Neural crest cell (in vitro differentiated cells): Measurements from ENCODE around the gene CFAP54. TPM values are rescaled to one million over a fixed set of nuclear protein-coding genes. Genes with fewer than 3 reads are reported as not detected.

Experiments
- DNase-seq: peaks from one replicate; pipeline ENCODE4 v3.0.0; 2021; ENCODE audit warnings: low read depth, mixed read lengths, low spot score
- H3K27ac Mint-ChIP-seq: one replicate; pipeline ENCODE4 v1.8.0; 2021; ENCODE audit warnings: mild to moderate bottlenecking, mixed read lengths; ENCODE audit not compliant: unreplicated experiment
- H3K27me3 Mint-ChIP-seq: 2 replicates; pipeline ENCODE4 v1.8.0; 2021; ENCODE audit warnings: low read depth, mild to moderate bottlenecking, mixed read lengths
- H3K36me3 Mint-ChIP-seq: 2 replicates; pipeline ENCODE4 v1.8.0; 2021; ENCODE audit warnings: low read depth, mild to moderate bottlenecking, mixed read lengths
- H3K4me1 Mint-ChIP-seq: 2 replicates; pipeline ENCODE4 v1.8.0; 2021; ENCODE audit warnings: mixed read lengths
- H3K4me3 Mint-ChIP-seq: one replicate; pipeline ENCODE4 v1.8.0; 2021; ENCODE audit warnings: mild to moderate bottlenecking, mixed read lengths
- H3K9me3 Mint-ChIP-seq: 2 replicates; pipeline ENCODE4 v1.8.0; 2021; ENCODE audit warnings: mixed read lengths
- total RNA-seq: library from RNA; stranded (reverse); gene quantifications from 2 replicates; pipeline ENCODE4 v1.2.1, GENCODE V29; 2021
- TF ChIP-seq, protein P1 (sequence below): fragments of 200-600 bp; sonication (generic); conservative IDR thresholded peaks from 2 replicates; pipeline ENCODE4 v1.5.0; 2021; ENCODE audit warnings: antibody characterized with exemption, mild to moderate bottlenecking

Gene CFAP54
- total RNA-seq, 1 donor from 2014 or later, result 3.1 TPM

DNA sequence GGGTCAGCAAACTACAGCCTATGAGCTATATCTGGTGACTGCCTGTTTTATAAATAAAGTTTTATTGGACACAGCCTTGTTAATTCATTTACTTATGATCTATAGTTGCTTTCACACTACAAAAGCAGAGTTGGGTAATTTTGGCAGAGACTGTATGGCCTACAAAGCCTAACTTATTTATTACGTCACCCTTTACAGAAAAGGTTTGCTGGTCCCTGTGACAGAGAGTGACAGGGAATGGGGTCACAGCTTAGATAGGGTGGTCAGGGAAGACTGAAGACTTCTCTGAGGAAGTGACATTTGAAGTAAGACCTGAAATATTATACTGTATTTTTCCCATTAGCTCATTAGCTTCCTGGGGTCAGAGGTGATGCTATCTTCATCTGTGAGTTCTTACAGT is 342.0 kb downstream of the CFAP54 start:
- H3K4me1 Mint-ChIP-seq, result no peaks in the 10 kb centered on the region
- TF ChIP-seq, protein P1, sequence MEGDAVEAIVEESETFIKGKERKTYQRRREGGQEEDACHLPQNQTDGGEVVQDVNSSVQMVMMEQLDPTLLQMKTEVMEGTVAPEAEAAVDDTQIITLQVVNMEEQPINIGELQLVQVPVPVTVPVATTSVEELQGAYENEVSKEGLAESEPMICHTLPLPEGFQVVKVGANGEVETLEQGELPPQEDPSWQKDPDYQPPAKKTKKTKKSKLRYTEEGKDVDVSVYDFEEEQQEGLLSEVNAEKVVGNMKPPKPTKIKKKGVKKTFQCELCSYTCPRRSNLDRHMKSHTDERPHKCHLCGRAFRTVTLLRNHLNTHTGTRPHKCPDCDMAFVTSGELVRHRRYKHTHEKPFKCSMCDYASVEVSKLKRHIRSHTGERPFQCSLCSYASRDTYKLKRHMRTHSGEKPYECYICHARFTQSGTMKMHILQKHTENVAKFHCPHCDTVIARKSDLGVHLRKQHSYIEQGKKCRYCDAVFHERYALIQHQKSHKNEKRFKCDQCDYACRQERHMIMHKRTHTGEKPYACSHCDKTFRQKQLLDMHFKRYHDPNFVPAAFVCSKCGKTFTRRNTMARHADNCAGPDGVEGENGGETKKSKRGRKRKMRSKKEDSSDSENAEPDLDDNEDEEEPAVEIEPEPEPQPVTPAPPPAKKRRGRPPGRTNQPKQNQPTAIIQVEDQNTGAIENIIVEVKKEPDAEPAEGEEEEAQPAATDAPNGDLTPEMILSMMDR, result no peak
- H3K36me3 Mint-ChIP-seq, result no peaks in the 10 kb centered on the region
- H3K4me3 Mint-ChIP-seq, result no peak overlapping the region
- no peaks in the 10 kb centered on the region for H3K27me3 Mint-ChIP-seq
- H3K9me3 Mint-ChIP-seq, result no peaks in the 10 kb centered on the region
- H3K27ac Mint-ChIP-seq, result no peak overlapping the region
- no peak for DNase-seq

DNA sequence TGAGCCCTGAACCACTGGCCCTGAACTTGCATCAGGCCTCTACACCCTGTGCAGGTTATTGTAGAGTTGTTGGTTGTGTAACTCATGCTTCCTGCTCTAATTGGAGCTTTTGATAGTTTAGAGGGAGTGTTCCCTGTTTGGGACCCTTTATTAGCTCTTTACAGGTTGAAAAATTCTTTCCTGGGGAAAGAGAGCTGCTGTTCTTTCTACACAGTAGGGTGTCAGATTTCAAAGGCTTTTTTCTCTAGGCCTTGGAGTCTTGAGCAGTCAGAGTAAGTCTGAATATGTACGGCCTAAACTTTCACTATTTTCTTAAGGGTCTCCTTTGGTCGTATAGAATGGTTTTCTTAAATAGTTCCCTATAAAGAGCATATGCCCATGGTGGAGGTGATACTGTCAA is 356.9 kb downstream of the CFAP54 start:
- H3K27ac Mint-ChIP-seq, result no peak overlapping the region
- DNase-seq, result no peak
- no peaks in the 10 kb centered on the region for H3K27me3 Mint-ChIP-seq
- H3K9me3 Mint-ChIP-seq, result peaks cover 2% of the 10 kb centered on the region
- peaks cover 33% of the 10 kb centered on the region for H3K4me1 Mint-ChIP-seq
- H3K36me3 Mint-ChIP-seq, result no peaks in the 10 kb centered on the region
- TF ChIP-seq, protein P1, result no peak
- no peak overlapping the region for H3K4me3 Mint-ChIP-seq

DNA sequence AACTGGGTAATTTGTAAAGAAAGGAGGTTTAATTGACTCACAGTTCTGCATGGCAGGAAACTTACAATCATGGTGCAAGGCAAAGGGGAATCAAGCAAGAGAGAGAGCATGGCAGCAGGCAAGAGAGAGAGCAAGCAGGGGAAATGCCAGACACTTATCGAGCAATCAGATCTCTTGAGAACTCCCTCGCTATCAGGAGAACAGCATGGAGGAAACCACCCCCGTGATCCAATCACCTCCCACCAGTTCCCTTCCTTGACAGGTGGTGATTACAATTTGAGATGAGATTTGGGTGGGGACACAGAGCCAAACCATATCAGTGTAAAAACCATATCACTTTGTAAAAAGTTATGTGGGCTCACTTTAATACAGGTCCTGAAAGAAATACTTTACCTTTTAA is 361.3 kb downstream of the CFAP54 start:
- H3K36me3 Mint-ChIP-seq, result no peaks in the 10 kb centered on the region
- H3K4me3 Mint-ChIP-seq, result no peak overlapping the region
- no peak for DNase-seq
- peaks cover 20% of the 10 kb centered on the region for H3K4me1 Mint-ChIP-seq
- TF ChIP-seq, protein P1, result no peak
- peak overlapping the region; percentile 70 for H3K27ac Mint-ChIP-seq
- peaks cover 2% of the 10 kb centered on the region for H3K9me3 Mint-ChIP-seq
- no peaks in the 10 kb centered on the region for H3K27me3 Mint-ChIP-seq

DNA sequence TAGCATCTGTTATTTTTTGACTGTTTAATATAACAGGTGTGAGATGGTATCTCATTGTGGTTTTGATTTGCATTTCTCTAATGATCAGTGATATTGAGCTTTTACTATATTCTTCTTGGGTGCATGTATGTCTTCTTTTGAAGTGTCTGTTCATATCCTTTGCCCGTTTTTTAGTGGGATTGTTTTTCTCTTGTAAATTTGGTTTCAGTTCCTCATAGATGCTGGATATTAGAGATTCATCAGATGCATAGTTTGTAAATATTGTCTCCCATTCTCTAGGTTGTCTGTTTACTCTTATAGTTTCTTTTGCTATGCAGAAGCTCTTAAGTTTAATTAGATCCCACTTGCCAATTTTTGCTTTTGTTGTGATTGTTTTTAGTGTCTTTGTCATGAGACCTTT is 368.8 kb downstream of the CFAP54 start:
- Mint-ChIP-seq H3K36me3 (peaks cover 3% of the 10 kb centered on the region), H3K4me3 (no peak overlapping the region), H3K9me3 (peaks cover 11% of the 10 kb centered on the region), H3K27me3 (no peaks in the 10 kb centered on the region), H3K4me1 (no peaks in the 10 kb centered on the region), H3K27ac (no peak overlapping the region)
- TF ChIP-seq, protein P1, result no peak
- no peak for DNase-seq

DNA sequence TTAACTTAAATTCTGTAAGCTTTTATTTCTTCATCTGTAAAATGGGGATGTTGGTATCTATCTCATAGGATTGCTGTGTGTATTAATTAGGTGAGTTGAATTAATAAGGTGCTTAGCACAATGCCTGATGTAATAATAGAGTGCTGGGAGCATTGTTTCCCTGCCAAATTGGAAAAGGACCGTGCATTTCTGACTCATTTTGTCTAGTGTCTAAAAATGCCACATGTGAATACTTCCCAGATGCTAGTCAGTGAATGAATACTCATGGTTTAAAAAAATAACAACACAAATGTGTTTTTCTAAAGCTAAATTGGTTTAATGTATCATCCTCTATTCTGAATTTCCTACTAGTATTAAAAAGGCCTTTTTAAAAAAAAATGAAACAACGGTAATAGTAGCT is 372.3 kb downstream of the CFAP54 start:
- no peak overlapping the region for H3K4me3 Mint-ChIP-seq
- no peaks in the 10 kb centered on the region for H3K27me3 Mint-ChIP-seq
- DNase-seq, result no peak
- H3K27ac Mint-ChIP-seq, result no peak overlapping the region
- peaks cover 11% of the 10 kb centered on the region for H3K9me3 Mint-ChIP-seq
- H3K36me3 Mint-ChIP-seq, result peaks cover 3% of the 10 kb centered on the region
- no peaks in the 10 kb centered on the region for H3K4me1 Mint-ChIP-seq
- TF ChIP-seq, protein P1, result no peak

DNA sequence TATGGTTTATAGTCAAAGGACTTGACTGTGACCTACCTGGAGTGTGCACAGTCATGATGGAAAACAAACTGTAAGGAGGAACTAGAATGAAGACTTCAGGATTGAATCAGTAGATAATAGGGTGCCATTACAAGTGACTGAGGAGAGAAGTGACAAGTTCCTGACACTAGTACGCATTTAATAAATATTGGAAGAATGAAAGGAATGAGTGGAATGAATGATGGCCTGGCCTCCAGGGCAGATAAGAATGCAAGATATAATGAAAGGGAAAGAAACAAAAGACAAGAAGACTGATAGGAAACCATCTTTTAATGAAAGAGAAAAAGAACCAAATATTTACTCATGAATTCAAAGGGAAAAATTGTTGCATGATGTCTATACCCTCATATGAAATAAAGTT is 372.9 kb downstream of the CFAP54 start:
- Mint-ChIP-seq H3K36me3 (peaks cover 3% of the 10 kb centered on the region), H3K9me3 (peaks cover 8% of the 10 kb centered on the region), H3K27ac (no peak overlapping the region), H3K27me3 (no peaks in the 10 kb centered on the region), H3K4me3 (no peak overlapping the region), H3K4me1 (no peaks in the 10 kb centered on the region)
- DNase-seq, result no peak
- TF ChIP-seq, protein P1, result no peak
